ENCODE data around the gene TSPO2. TPM values are rescaled to one million over a fixed set of nuclear protein-coding genes. Genes with fewer than 3 reads are reported as not detected.

TSPO2 gene
- total and polyA plus RNA-seq, 2 of the 13 experiments (the other 11 are each of a cell fraction or from before 2014, with no cell fraction given): 0.55 TPM; not detected in 1

- ATAC-seq (no peak), FAIRE-seq (no peak), DNase-seq (ENCODE audit: low spot score) (no peak)
- H3K9me3 ChIP-seq (ENCODE audit: low read length): no peaks in the 10 kb centered on the region
- in situ Hi-C loops (cut with HindIII; ENCODE audit: extremely low pct_ligation_motif_present, low pct_unique_long_range_greater_than_20kb): no loop called here
- TF ChIP-seq ATF7 (IDR thresholded peaks at IDR 0.05) (peak; percentile 84), ATF7 (CRISPR knock-in tag; IDR thresholded peaks at IDR 0.05) (no peak), DMAP1 (CRISPR knock-in tag; IDR thresholded peaks at IDR 0.05) (no peak), CEBPB (IDR thresholded peaks at IDR 0.05; ENCODE audit: borderline replicate concordance, low read depth, low read length) (peak; percentile 49; the same call in 1 of the 2 replicates)
- intact Hi-C loops (cut with micrococcal nuclease; ENCODE audit: unreplicated experiment): no loop called here
- H3K4me3 ChIP-seq (replicated peaks in 1 of 3; ENCODE audit: insufficient read depth in 1 of 3, low read depth in 2 of 3, low read length in 3 of 3): no peak overlapping the region
- H2AFZ ChIP-seq (ENCODE audit: low read length): no peak overlapping the region
- H3K79me2 ChIP-seq (ENCODE audit: insufficient read depth, low read length): peaks cover 14% of the 10 kb centered on the region
- no peak overlapping the region for H3K27ac ChIP-seq (ENCODE audit: extremely low read length, insufficient read depth, low read length)
- BruUV-seq (replicated peaks): no TSS peak
- ChIA-PET POLR2A (no interaction called here), CTCF (ENCODE audit: low intra/inter-chr PET ratio, low total read pairs) (no interaction called here)
- H3K4me1 ChIP-seq (ENCODE audit: insufficient read depth, low read length): no peaks in the 10 kb centered on the region
- no peaks in the 10 kb centered on the region; the same call in 1 of the 2 replicates for H4K20me1 ChIP-seq (ENCODE audit: insufficient read depth, low read length)
- no peak overlapping the region for H3K4me2 ChIP-seq (ENCODE audit: low read depth, low read length)
- H3K36me3 ChIP-seq (replicated peaks in 1 of 2; ENCODE audit: control insufficient read depth in 1 of 2, insufficient read depth in 2 of 2, low read length in 2 of 2): peaks cover 22 to 79% of the 10 kb centered on the region in 2 experiments
- H3K9ac ChIP-seq (ENCODE audit: insufficient read depth, low read depth, low read length): no peak overlapping the region
- H3K27me3 ChIP-seq (ENCODE audit: control insufficient read depth in 1 of 2, insufficient read depth in 2 of 2, low read length in 2 of 2): no peaks in the 10 kb centered on the region
Measured at GRCh38 chr6:41085182-41085581, 42.9 kb downstream of the TSPO2 start.

- Histone ChIP-seq H3K9ac (ENCODE audit: insufficient read depth, low read depth, low read length) (no peak overlapping the region), H3K4me3 (replicated peaks in 1 of 3; ENCODE audit: insufficient read depth in 1 of 3, low read depth in 2 of 3, low read length in 3 of 3) (no peak overlapping the region), H2AFZ (ENCODE audit: low read length) (no peak overlapping the region), H3K4me2 (ENCODE audit: low read depth, low read length) (no peak overlapping the region), H3K36me3 (replicated peaks in 1 of 2; ENCODE audit: control insufficient read depth in 1 of 2, insufficient read depth in 2 of 2, low read length in 2 of 2) (peaks cover 39 to 82% of the 10 kb centered on the region in 2 experiments), H3K27me3 (ENCODE audit: control insufficient read depth in 1 of 2, insufficient read depth in 2 of 2, low read length in 2 of 2) (no peaks in the 10 kb centered on the region), H3K9me3 (ENCODE audit: low read length) (no peaks in the 10 kb centered on the region), H3K4me1 (ENCODE audit: insufficient read depth, low read length) (no peaks in the 10 kb centered on the region), H4K20me1 (ENCODE audit: insufficient read depth, low read length) (no peaks in the 10 kb centered on the region; the same call in 1 of the 2 replicates), H3K79me2 (ENCODE audit: insufficient read depth, low read length) (peaks cover 1% of the 10 kb centered on the region), H3K27ac (ENCODE audit: extremely low read length, insufficient read depth, low read length) (no peak overlapping the region)
- ChIA-PET POLR2A (no interaction called here), CTCF (ENCODE audit: low intra/inter-chr PET ratio, low total read pairs) (no interaction called here)
- no peak for TF ChIP-seq MEF2D (CRISPR knock-in tag; IDR thresholded peaks at IDR 0.05)
- no peak for TF ChIP-seq IRF2 (CRISPR knock-in tag; IDR thresholded peaks at IDR 0.05)
- no peak for TF ChIP-seq SMC3 (IDR thresholded peaks at IDR 0.05; ENCODE audit: low read length)
- no peak for TF ChIP-seq POLR2AphosphoS2 (IDR thresholded peaks at IDR 0.05; ENCODE audit: low read depth, low read length)
- TF ChIP-seq ZMYM3 (CRISPR knock-in tag; IDR thresholded peaks at IDR 0.05): no peak
- TF ChIP-seq FLYWCH1 (CRISPR knock-in tag; IDR thresholded peaks at IDR 0.05): no peak
- no peak for TF ChIP-seq XBP1 (CRISPR knock-in tag; IDR thresholded peaks at IDR 0.05)
- no peak for TF ChIP-seq ZNF512 (CRISPR knock-in tag; IDR thresholded peaks at IDR 0.05)
- TF ChIP-seq RCOR2 (CRISPR knock-in tag; IDR thresholded peaks at IDR 0.05): no peak
- TF ChIP-seq LCORL (IDR thresholded peaks at IDR 0.05): no peak
- TF ChIP-seq LCORL (CRISPR knock-in tag; IDR thresholded peaks at IDR 0.05): no peak
- TF ChIP-seq ZNF629 (CRISPR knock-in tag; conservative IDR thresholded peaks at IDR 0.05): no peak
- TF ChIP-seq ZNF350 (CRISPR knock-in tag; IDR thresholded peaks at IDR 0.05; ENCODE audit: borderline replicate concordance, low read depth): no peak
- no peak for TF ChIP-seq ZNF557 (CRISPR knock-in tag; IDR thresholded peaks at IDR 0.05)
- TF ChIP-seq THYN1 (CRISPR knock-in tag; IDR thresholded peaks at IDR 0.05; ENCODE audit: borderline replicate concordance, low read depth): no peak
- no peak for TF ChIP-seq ZNF446 (CRISPR knock-in tag; IDR thresholded peaks at IDR 0.05)
- TF ChIP-seq ATF3 (CRISPR knock-in tag; IDR thresholded peaks at IDR 0.05): no peak
- TF ChIP-seq ZC3H4 (CRISPR knock-in tag; IDR thresholded peaks at IDR 0.05; ENCODE audit: borderline replicate concordance): no peak
- DNase-seq (ENCODE audit: low spot score) (no peak), FAIRE-seq (no peak), ATAC-seq (no peak)
- 100% methylated on average over 4 of the region's 4 CpGs for WGBS (ENCODE audit: low lambda C conversion rate)
- BruUV-seq (replicated peaks): no TSS peak
- intact Hi-C loops (cut with micrococcal nuclease; ENCODE audit: unreplicated experiment): no loop called here
- in situ Hi-C loops (cut with HindIII; ENCODE audit: extremely low pct_ligation_motif_present, low pct_unique_long_range_greater_than_20kb): no loop called here
Measured at GRCh38 chr6:41088451-41088850, 46.2 kb downstream of the TSPO2 start.

Data from HepG2 (cell line).